Muscle of leg (tissue), 11 donors: ENCODE measurements around the gene SLITRK2. TPM values are rescaled to one million over a fixed set of nuclear protein-coding genes. Genes with fewer than 3 reads are reported as not detected.

Experiments
- DNase-seq: peaks from one replicate; pipeline ENCODE4 v3.0.0; 2013
- H3K27ac ChIP-seq: one replicate; pipeline ENCODE4 v1.5.1; 2013; ENCODE audit warnings: mild to moderate bottlenecking, low read length, control low read depth
- H3K27me3 ChIP-seq: one replicate; pipeline ENCODE4 v1.6.1; 2013; ENCODE audit warnings: low read length; ENCODE audit not compliant: control insufficient read depth, insufficient read depth
- H3K36me3 ChIP-seq: one replicate; pipeline ENCODE4 v1.6.1; 2013; ENCODE audit warnings: low read length; ENCODE audit not compliant: control insufficient read depth, insufficient read depth
- H3K4me1 ChIP-seq: one replicate; pipeline ENCODE4 v1.6.1; 2013; ENCODE audit warnings: low read length; ENCODE audit not compliant: control insufficient read depth, insufficient read depth
- H3K4me3 ChIP-seq: one replicate; pipeline ENCODE4 v1.5.1; 2013; ENCODE audit warnings: low read length, control low read depth
- H3K9me3 ChIP-seq: replicated peaks from 2 replicates; pipeline ENCODE4 v1.6.1; 2013; ENCODE audit warnings: low read depth, low read length; ENCODE audit not compliant: control insufficient read depth
- WGBS: methylation state at CpG from one replicate; pipeline ENCODE4 v1.1.5; 2013; ENCODE audit warnings: missing lambda C conversion rate; ENCODE audit not compliant: insufficient coverage; 5-methylcytosine and 5-hydroxymethylcytosine counted together
- polyA plus RNA-seq, 8 donors: library from polyadenylated mRNA; unstranded; fragments of 120-200 nt; gene quantifications; one replicate each; pipeline versions ENCODE4 v1.2.1 to v1.2.3, GENCODE V29; 2013; ENCODE audit warnings: inconsistent platforms in 1 of 8, low replicate concordance in 1 of 8; ENCODE audit not compliant: insufficient read length in 8 of 8, insufficient read depth in 1 of 8
- total RNA-seq: library from RNA; stranded (reverse); fragments of 120-200 nt; gene quantifications from one replicate; pipeline ENCODE4 v1.2.4, GENCODE V29; 2013

SLITRK2 gene
- total and polyA plus RNA-seq, 9 donors, result 0.31 to 3.2 (median 0.84) TPM

GRCh38 chrX:145821291-145821897 lies 3.8 kb downstream of the SLITRK2 start:
- Histone ChIP-seq H3K4me3 (no peak overlapping the region), H3K4me1 (peaks cover 3% of the 10 kb centered on the region), H3K9me3 (no peaks in the 10 kb centered on the region), H3K36me3 (no peaks in the 10 kb centered on the region), H3K27me3 (peaks cover 71% of the 10 kb centered on the region), H3K27ac (no peak overlapping the region)
- WGBS, result 16% methylated on average over 26 of the region's 30 CpGs
- DNase-seq, result peak; percentile 37

DNA sequence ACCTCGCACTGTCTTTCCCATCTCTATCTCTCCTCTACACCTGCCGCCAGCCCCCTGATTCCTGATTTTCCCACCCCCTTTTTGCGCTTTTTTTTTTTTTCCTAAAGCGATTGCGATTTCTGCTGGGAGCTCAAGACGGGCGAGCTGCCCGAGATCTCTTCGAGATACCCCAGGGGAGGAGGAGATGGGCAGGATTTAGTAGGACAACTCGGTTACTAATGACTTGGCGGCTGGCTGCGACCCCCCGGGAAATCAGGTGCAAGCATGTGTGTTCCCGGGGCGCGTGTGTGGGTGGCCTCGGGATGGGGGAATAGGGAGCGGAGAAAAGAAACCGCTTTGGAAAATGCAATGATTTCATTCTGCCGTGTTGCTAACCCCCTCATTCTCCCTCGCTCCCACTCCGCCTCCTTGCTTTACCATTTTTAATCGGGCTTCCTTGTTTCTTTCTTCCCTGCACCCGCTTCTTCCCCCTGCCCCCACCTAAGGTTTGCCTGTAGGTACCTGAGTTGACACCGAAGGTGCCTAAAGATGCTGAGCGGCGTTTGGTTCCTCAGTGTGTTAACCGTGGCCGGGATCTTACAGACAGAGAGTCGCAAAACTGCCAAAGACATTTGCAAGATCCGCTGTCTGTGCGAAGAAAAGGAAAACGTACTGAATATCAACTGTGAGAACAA lies 4.4 kb downstream of the SLITRK2 start:
- Histone ChIP-seq H3K9me3 (no peaks in the 10 kb centered on the region), H3K36me3 (no peaks in the 10 kb centered on the region), H3K4me1 (peaks cover 3% of the 10 kb centered on the region), H3K27ac (no peak overlapping the region), H3K4me3 (no peak overlapping the region), H3K27me3 (peaks cover 64% of the 10 kb centered on the region)
- 37% methylated on average over 26 of the region's 33 CpGs for WGBS
- no peak for DNase-seq

DNA sequence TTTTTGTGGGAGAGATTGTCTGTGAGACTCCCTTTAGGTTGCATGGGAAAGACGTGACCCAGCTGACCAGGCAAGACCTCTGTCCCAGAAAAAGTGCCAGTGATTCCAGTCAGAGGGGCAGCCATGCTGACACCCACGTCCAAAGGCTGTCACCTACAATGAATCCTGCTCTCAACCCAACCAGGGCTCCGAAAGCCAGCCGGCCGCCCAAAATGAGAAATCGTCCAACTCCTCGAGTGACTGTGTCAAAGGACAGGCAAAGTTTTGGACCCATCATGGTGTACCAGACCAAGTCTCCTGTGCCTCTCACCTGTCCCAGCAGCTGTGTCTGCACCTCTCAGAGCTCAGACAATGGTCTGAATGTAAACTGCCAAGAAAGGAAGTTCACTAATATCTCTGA lies 5.5 kb downstream of the SLITRK2 start:
- Histone ChIP-seq H3K4me3 (no peak overlapping the region), H3K4me1 (peaks cover 3% of the 10 kb centered on the region), H3K27me3 (peaks cover 55% of the 10 kb centered on the region), H3K9me3 (no peaks in the 10 kb centered on the region), H3K36me3 (no peaks in the 10 kb centered on the region), H3K27ac (no peak overlapping the region)
- 76% methylated on average over 7 of the region's 7 CpGs for WGBS
- no peak for DNase-seq

- H3K36me3 ChIP-seq, result no peaks in the 10 kb centered on the region
- no CpG with 5 or more reads among the region's 4 CpGs for WGBS
Measured at GRCh38 chrX:145825896-145826295, 8.3 kb downstream of the SLITRK2 start.

DNA sequence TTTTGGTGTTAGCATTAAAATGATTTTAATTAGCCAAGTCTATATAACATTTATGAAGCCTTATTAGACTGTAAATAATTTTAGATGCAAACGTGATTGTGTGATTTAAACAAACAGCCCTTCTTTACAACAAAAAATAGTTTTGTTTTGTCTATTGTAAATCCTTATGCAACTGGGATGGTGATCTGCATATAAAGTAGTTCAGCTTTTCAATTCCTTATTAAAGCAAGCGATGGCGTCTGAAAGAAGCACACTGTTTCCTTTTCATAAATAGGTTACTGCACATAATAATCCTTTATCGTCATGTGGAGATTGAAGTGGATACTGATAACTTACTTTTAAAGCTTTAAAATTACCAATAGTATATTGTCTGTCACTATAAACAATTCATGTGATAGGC lies 8.8 kb downstream of the SLITRK2 start:
- Histone ChIP-seq H3K4me3 (no peak overlapping the region), H3K27ac (no peak overlapping the region), H3K9me3 (no peaks in the 10 kb centered on the region), H3K36me3 (no peaks in the 10 kb centered on the region), H3K4me1 (no peaks in the 10 kb centered on the region), H3K27me3 (peaks cover 26% of the 10 kb centered on the region)
- WGBS, result no CpG with 5 or more reads among the region's 4 CpGs
- no peak for DNase-seq

More at GRCh38 chrX:145825896-145826295, 8.3 kb downstream of the SLITRK2 start:
- no peak overlapping the region for H3K4me3 ChIP-seq
- DNase-seq, result peak; percentile 43
- no peaks in the 10 kb centered on the region for H3K9me3 ChIP-seq
- no peaks in the 10 kb centered on the region for H3K4me1 ChIP-seq
- no peak overlapping the region for H3K27ac ChIP-seq
- peaks cover 32% of the 10 kb centered on the region for H3K27me3 ChIP-seq

- H3K4me1 ChIP-seq, result no peaks in the 10 kb centered on the region
- no peak overlapping the region for H3K27ac ChIP-seq
- no peaks in the 10 kb centered on the region for H3K9me3 ChIP-seq
- no peak for DNase-seq
- H3K27me3 ChIP-seq, result no peaks in the 10 kb centered on the region
- WGBS, result 43% methylated on average over 1 of the region's 5 CpGs
- H3K36me3 ChIP-seq, result no peaks in the 10 kb centered on the region
- H3K4me3 ChIP-seq, result no peak overlapping the region
Measured at GRCh38 chrX:145832796-145833195, 15.2 kb downstream of the SLITRK2 start.

GRCh38 chrX:145840531-145840930 lies 22.9 kb downstream of the SLITRK2 start:
- H3K4me1 ChIP-seq, result no peaks in the 10 kb centered on the region
- H3K9me3 ChIP-seq, result no peaks in the 10 kb centered on the region
- no peak overlapping the region for H3K4me3 ChIP-seq
- 73% methylated on average over 4 of the region's 9 CpGs for WGBS
- no peaks in the 10 kb centered on the region for H3K36me3 ChIP-seq
- no peak for DNase-seq
- no peak overlapping the region for H3K27ac ChIP-seq
- no peaks in the 10 kb centered on the region for H3K27me3 ChIP-seq

DNA sequence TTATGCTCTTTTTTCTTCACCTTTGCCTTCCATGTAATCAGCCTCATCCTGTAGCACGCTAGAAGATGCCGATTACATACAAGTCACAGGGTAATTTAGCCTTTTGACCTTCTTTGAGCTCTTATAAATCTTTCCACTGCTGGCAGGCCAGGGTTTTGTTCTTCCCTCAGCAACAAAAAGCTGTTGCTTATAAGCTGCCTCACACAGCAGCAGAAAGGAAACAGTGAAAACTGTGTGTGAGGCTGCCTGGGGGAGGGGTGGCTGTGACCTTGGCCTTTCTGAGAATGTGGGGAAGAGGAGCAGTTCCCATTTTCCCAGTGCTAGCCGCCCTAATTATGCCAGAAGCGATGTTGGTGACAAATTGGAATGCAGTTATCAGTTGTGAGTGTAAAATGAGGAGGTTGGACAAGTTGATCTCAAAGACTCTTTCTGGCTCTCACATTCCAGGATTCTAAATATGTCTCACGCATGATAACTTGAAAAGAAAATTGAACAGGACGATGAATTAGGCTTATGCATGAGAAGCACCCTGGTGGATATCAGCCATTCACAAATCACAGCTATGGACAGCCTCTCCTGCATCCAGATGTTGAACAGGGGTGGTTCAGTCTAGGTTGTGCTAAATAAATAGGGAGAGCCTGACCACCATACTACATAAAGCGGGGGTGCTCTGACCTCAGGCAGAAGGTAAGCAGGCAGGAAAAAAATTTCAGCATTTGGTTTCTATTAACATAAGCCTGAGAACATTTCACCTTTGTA lies 25.7 kb downstream of the SLITRK2 start:
- Histone ChIP-seq H3K27ac (no peak overlapping the region), H3K4me3 (no peak overlapping the region), H3K4me1 (no peaks in the 10 kb centered on the region), H3K9me3 (no peaks in the 10 kb centered on the region), H3K36me3 (no peaks in the 10 kb centered on the region), H3K27me3 (no peaks in the 10 kb centered on the region)
- 18% methylated on average over 4 of the region's 7 CpGs for WGBS
- no peak for DNase-seq

- H3K9me3 ChIP-seq, result no peaks in the 10 kb centered on the region
- H3K36me3 ChIP-seq, result no peaks in the 10 kb centered on the region
- H3K27me3 ChIP-seq, result peaks cover 2% of the 10 kb centered on the region
- no peak overlapping the region for H3K4me3 ChIP-seq
- 85% methylated on average over 7 of the region's 7 CpGs for WGBS
- no peak overlapping the region for H3K27ac ChIP-seq
- no peaks in the 10 kb centered on the region for H3K4me1 ChIP-seq
- no peak for DNase-seq
Measured at GRCh38 chrX:145844886-145845285, 27.3 kb downstream of the SLITRK2 start.

- Histone ChIP-seq H3K27me3 (peaks cover 2% of the 10 kb centered on the region), H3K9me3 (no peaks in the 10 kb centered on the region), H3K4me3 (no peak overlapping the region), H3K4me1 (no peaks in the 10 kb centered on the region), H3K36me3 (no peaks in the 10 kb centered on the region), H3K27ac (no peak overlapping the region)
- no peak for DNase-seq
- WGBS, result no CpG with 5 or more reads among the region's 2 CpGs
Measured at GRCh38 chrX:145848448-145848847, 30.8 kb downstream of the SLITRK2 start.
